GM19328 (cell line): Measurements from ENCODE around the gene SLMAP.
"Not testable (repeated sequence)": the region's sequence is repeated elsewhere in the genome, so short reads cannot be mapped to it uniquely, and the experiment has no call there.

Experiments used
- ATAC-seq: cut with Tn5 transposase; IDR thresholded peaks from one replicate; pipeline ENCODE4 v1.9.1; 2021; ENCODE audit warnings: mild to moderate bottlenecking, moderate library complexity; ENCODE audit not compliant: unreplicated experiment

The SLMAP gene

DNA sequence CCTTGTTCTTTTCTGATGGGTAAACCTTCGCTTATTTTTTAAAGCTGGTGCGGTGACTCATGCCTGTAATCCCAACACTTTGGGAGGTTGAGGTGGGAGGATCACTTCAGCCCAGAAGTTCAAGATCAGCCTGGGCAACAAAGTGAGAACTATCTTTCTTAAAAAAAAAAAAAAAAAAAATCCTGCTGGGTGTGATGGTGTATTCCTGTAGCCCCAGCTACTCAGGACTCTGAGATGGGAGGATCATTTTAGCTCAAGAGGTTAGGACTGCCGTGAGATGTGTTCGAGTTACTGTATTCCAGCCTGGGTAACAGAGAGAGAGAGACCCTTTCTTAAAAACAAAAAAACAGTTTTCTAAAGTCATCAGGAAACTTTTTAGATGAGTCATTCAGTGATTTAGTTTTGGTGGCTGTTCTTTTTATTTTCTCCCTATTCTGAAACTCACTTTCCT lies 37.7 kb downstream of the SLMAP start:
- ATAC-seq, result no peak

DNA sequence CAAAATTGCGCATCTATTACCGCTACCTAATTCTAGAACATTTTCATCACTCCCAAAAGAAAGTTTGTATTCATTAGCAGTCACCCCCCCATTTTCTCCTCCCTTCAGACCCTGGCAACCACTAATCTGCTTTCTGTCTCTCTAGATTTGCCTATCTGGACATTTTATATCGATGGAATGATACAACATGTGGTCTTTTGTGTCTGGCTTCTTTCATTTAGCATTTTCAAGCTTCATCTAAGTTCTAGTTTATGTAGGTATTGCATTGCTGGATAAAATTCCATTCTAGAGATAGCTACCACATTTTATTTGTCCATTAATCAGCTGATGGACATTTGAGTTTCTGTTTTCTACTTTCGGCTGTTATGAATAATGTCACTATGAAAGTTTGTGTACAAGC lies 38.4 kb downstream of the SLMAP start:
- ATAC-seq, result no peak

DNA sequence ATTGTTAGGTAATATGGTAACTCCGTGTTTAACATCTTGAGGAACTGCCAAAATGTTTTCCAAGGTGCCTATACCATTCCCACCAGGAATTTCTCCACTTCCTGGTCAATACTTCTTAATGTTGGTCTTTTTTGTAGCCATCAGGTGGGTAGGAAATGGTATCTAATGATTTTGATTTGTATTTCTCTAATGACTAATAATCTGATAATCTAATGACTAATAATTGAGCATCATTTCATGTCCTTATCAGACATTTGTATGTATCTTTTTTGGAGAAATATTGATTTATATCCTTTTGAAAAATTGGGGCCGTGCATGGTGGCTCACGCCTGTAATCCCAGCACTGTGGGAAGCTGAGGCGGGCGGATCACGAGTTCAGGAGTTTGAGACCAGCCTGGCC lies 38.8 kb downstream of the SLMAP start:
- no peak for ATAC-seq

DNA sequence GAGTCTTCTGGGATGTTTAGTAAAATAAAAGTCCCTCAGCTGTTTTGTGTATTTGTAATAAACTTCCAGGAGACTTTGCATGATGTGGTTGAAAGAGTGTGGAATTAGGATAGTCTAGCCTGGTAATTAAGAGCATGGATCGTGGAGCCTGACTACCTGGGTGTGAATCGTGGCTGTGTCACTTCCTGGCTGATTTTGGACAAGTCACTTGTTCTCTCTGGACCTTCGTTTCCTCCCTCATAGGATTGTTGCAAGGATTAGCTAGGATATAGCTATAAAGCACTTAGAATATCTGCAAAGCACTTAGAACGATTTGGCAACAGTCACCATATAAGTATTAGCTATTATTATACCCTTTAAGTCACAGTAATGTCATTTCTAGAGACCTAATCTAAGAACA lies 40.2 kb downstream of the SLMAP start:
- no peak for ATAC-seq

DNA sequence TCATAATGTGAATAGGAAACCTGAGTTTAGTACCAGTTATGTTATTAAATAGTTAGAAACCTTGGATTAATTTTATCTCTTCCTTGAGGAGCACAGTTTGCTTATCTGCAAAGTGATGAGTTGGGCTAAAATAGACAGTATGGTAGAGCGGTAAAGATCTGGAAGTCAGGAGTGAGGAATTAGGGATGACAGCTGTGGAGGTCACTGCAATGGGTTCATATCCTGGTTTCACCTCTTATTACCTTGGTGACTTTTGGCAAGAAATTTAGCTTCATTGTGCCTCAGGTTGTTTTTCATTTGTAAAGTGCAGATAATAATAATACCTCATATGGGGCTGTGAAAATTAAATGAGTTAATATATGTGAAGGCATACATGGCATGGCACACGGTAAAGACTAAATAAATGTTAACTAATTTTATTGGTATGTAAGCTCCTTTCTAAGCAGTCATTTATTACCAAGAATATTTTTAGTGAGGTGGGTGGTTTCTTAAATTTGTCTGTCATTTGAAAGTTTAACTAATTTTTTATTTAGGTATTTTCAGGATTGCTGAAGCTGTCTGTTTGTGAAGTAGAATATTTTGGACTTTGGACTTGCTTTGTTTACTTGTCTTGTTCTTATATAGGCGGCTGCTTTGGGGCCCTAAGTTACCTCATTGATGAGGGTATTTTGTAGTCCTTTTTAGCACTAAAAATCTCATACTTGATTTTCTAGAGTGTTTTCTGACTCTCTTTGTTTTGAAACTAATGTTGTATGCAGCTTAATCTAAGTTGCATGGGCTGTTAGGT lies 41.8 kb downstream of the SLMAP start:
- no peak for ATAC-seq

- no peak for ATAC-seq
Measured at GRCh38 chr3:57803647-57804081, 47.6 kb downstream of the SLMAP start.

DNA sequence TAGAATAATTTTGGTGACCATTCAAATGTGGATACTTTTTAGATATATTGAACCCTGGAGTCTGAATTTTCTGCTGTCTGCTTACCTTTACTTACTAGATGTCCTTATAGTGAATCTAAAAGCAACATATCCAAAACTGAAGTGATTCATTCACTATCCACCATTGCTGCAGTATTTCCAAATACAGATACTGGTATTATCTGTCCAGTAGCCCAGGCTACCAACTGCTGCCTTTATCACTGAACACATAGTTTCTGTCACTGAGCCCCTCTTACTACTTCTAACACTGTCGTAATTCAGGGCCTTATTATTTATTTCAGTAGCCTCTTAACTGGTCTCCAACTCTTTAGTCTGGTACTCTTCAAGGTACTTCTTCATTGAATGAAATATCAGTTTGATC lies 49.2 kb downstream of the SLMAP start:
- no peak for ATAC-seq

- no peak for ATAC-seq
Measured at GRCh38 chr3:57805674-57806073, 49.6 kb downstream of the SLMAP start.

DNA sequence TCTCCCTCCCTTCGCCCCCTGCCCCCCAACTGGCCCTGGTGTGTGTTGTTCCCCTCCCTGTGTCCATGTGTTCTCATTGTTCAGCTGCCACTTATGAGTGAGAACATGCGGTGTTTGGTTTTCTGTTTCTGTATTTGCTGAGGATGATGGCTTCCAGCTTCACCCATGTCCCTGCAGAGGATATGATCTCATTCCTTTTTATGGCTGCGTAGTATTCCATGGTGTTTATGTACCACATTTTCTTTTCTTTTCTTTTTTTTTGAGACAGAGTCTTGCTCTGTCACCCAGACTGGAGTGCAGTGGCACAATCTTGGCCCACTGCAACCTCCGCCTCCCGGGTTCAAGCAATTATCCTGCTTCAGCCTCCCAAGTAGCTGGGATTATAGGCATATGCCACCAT lies 50.1 kb downstream of the SLMAP start:
- ATAC-seq, result not testable (repeated sequence)

DNA sequence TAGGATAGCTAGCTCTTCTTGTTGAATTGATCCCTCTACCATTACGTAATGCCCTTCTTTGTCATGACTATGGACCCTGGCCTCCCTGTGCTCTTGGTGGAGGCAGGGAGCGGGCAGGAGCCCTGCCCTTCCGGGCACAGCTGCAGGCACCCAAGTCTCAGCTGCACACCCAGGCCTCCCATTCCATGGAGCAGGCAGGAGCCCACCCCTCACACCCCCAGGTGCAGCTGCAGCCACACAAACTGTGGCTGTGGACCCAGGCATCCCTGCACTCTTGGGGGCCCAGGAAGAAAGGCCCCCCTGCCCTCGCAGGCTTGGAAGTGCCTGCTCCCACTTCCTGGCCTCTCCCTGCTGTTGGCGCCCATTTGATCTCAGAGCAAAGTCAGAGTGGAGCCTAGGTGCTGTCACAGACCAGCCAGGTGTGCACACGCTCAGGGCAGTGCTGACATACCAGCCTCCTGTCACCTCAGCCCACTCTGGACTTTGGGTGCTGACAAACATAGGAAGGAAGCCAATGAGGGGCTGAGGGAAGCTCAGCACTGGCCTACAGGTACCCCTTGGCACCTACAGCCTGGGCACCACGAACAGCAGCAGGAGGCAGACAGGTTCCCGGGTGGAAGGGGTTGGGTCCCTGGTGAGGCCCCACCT lies 53.0 kb downstream of the SLMAP start:
- no peak for ATAC-seq

GRCh38 chr3:57809609-57809968 lies 53.5 kb downstream of the SLMAP start:
- no peak for ATAC-seq

- no peak for ATAC-seq
Measured at GRCh38 chr3:57810048-57810447, 53.9 kb downstream of the SLMAP start.

DNA sequence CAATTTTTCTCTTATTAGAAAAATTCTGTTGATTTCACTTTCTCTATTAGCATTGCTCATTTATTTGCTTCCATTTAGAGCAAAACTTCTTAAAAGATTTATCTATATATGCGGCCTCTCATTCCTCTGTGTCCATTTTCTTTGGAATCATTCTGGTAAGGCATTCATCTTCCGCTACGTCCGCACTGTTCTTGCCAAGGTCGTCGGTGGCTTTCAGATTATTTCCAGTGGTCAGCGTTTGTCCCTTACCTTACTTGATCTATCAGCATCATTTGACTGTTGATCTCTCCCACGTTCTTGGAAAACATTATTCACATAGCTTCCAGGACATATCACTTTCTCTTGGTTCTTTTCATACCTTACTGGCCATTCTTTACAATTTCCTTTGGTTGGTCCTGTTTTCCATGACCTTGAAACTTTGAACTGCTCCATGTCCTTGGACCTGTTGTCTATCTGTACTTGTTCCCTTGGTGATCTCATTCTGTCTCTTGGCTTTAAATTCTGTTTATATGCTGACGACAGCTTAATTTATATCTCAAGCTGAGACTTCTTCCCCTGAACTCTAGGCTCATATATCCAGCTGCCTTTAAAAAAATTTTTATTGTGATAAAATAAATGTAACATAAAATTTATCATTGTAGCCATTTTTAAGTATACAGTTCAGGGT lies 54.5 kb downstream of the SLMAP start:
- ATAC-seq, result no peak

DNA sequence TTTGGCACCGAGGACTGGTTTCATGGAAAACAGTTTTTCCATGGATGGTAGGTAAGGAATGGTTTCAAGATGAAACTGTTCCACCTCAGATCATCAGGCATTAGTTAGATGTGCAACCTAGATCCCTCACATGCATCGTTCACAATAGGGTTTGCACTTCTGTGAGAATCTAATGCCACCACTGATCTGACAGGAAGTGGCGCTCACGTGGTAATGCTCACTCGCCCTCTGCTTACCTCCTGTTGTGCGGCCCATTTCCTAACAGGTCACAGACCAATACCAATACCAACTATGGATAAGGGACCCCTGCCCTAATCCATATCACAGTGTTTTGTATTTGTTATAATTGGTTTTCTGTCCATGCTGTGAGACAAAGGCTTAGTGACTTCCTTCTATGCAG lies 58.9 kb downstream of the SLMAP start:
- no peak for ATAC-seq

- no peak for ATAC-seq
Measured at GRCh38 chr3:57816471-57817095, 60.5 kb downstream of the SLMAP start.

DNA sequence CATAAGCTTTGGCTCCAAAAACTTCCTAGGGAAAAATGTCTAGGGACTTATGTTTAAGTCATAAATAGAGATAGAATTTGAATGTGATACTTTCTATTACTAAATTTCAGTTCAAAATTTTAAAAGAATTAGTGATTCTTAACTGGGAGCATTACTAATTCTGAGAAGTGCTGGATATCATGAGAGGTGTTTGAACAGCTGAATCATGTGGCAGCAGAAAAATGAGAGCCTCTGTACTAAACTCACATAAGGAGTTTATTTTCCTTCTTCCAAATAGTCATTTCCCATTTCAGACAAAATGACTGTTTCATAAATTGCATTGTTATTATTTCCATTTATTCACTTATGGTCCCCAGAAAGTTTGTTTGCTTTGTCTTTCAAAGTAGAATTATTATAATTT lies 62.7 kb downstream of the SLMAP start:
- no peak for ATAC-seq

DNA sequence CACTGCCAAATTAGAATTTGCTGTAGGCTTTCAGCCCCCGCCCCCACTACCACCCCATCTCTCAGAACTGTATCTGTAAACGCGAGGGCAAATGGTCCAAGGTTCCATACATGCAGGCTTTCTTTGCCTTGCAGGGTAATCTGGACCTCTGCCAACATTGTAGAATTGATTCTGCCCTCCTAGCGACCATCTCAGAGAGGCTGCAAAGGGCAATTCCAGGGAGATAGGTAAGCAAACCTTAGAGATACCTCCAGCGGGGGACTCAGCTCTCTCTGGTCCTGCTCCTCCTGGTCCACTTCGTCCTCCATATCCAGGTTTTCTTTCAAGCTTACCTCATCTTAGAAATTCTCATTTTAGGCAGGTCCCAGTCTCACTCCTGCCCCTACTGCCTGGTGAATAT lies 64.4 kb downstream of the SLMAP start:
- ATAC-seq, result no peak

DNA sequence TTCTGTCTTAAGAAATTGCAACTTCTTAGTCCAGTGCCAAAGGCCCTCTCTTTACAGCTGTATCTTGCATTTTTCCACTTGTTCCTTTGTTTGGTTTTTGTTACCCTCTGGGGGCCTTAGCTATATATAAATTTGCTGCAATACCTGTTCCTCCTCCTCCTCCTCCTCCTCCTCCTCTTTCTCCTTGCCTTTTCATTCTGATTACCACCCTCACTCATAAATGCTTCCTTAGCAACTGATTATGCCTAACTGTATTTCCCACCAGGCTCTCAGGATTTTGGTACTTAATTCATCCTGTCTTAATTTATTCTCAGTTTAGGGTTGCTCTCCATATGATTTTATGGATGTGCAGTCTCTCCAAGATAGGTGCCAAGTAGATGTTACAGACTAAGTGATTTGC lies 65.7 kb downstream of the SLMAP start:
- ATAC-seq, result no peak

DNA sequence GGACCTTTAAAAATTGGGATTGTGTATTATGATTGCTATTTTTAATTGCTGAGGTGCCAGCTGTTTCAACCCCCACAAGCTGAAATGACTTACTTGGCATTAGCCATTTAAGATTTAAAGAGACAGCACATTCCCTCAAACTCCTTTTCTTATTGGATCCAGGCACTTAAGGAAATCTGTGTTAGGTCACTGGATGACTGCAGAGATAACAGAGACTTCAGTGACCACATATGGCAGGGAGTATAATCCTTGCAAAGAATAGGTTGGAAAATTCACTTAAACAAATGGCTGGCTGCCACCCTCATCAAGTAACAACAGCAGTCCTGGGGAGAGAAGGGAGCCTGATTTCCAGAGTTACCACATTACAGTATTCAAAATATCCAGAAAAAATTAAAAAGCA lies 66.6 kb downstream of the SLMAP start:
- ATAC-seq, result no peak

GRCh38 chr3:57825116-57825515 lies 69.0 kb downstream of the SLMAP start:
- ATAC-seq, result no peak

DNA sequence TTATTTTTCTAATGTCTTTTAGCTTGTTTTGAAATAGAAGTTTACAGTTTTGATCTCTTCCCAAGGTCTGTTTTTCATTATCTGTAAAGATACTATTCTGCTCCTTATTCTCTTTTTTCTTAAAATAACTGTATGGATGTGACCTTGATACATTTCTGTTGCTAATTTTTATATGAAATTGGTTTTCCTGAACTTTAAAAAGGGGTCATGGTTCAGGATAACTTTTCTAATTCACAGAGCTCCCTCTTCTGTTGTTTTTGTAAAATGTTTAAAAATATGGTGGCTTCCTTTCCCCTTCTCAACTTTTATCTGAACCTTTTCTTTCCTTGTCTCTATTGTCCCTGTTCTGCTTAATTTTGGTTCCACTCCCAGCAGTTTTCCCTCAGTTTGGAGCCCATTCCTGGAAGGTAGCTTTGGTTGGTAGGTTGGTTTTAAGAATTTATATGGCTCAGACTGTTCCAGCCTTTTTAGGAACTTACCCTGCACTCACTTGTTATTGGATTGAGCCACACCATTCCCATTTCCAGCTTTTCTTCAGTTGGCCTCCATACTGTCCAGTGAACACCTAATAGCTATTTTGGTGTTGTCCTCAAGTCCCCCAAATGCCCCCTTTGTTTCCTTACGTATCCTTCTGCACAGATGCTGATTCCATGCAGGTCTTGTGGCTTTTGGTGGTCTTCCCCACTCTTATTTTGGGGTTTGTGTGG lies 70.3 kb downstream of the SLMAP start:
- ATAC-seq, result no peak
